Activated CD4-positive, alpha-beta T cell treated with anti-CD3 and anti-CD28 coated beads for 24 hours (primary cell): ENCODE results near the gene SIGLEC1.
A peak's percentile ranks its signal among the peaks of the same experiment; 100 is the strongest.

ENCODE experiments used
- DNase-seq, 2 donors: peaks; one replicate each; pipeline ENCODE4 v3.0.0-alpha.2; 2020; ENCODE audit warnings: low read depth in 2 of 2

The SIGLEC1 gene

DNA sequence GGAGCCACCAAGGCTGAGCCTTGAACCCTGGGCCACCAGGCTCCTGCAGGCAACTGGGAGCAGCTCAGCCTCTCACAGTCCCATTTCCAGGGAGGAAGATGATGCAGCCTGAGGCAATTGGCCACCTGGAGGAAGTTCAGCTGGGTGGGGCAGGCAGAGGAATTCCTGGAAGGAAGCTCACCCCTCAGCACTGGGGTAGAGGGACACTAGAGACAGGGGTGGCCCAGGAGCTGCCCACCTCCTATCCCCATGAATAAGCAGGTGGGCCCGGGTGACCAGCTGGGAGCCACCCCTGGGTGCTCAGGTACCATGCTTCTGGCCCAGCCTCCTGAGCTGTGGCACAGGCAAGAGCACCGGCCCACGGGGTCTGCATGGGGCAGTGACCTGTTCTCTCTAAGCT, 16.5 kb upstream of the SIGLEC1 start:
- DNase-seq = no peak

DNA sequence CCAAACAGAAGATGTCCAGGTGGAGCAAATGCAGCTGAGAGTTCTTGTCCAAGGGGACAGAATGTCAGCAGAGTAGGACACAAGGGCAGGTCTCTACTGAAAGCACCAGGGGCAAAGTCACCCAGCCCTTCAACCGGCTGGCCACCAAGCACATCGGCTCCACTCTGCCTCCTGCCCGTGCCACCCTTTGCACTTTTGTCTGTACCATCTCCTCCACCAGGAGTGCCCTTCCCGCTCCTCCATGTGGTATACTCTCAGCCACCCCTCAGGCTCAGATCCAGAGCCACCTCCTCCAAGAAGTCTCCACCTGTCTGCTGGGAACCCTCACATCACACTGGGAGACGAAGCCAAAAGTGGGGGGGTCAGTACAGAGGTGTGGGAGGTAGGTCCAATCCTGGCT, 16.0 kb upstream of the SIGLEC1 start:
- DNase-seq = no peak

DNA sequence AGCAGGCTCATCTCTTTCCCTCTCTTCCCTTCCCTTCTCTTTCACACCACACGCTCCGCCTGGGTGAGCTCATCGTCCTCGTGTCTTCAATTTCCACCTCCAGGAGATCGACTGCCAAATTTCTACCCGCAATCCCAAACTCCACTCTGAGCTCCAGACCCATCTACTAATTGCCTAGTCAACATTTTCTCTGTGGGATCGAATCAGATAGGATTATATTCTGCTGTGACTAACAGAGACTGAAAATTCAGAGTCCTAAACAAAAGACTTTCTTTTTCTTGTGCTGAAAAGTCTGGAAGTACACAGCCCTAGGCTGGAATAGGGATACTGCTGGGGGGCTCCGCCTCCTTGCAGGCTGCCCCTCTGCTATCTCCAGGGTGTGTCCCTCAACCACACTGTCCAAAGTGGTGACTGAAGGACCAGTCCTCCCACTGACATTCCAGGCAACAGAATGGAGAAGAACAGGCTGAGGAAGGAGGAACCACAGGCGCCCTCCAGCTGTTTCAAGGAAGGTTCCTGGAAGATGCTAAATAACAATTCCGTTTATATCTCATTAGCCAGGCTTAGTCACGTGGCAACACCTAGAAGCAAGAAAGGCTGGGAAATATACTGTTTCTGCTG, 15.1 kb upstream of the SIGLEC1 start:
- DNase-seq = no peak

DNA sequence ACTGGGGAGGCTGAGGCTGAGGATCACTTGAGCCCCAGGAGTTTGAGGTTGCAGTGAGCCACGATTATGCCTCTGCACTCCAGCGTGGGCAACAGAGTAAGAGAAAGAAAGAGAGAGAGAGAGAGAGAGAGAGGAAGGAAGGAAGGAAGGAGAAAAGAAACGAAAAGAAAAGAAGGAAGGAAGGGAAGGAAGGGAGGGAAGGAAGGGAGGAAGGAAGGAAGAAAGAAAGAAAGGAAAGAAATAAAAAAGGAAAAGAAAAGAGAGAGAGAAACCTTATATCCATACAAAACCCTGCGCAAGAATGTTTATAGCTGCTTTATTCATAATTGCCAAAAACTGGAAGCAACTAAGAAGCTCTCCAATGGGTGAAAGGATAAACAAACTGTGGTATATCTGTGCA, 12.0 kb upstream of the SIGLEC1 start:
- DNase-seq = no peak

DNA sequence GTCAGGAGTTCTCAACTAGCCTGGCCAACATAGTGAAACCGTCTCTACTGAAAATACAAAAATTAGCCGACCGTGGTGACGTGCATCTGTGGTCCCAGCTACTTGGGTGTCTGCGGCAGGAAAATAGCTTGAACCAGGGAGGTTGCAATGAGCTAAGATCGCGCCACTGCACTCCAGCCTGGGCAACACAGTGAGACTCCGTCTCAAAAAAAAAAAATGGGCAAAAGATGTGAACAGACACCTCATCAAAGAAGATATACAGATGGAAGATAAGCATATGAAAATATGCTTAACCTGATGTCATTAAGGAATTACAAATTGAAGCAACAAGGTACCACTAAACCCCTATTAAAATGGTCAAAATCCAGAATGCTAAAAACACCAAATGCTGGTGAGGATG, 10.9 kb upstream of the SIGLEC1 start:
- no peak for DNase-seq

DNA sequence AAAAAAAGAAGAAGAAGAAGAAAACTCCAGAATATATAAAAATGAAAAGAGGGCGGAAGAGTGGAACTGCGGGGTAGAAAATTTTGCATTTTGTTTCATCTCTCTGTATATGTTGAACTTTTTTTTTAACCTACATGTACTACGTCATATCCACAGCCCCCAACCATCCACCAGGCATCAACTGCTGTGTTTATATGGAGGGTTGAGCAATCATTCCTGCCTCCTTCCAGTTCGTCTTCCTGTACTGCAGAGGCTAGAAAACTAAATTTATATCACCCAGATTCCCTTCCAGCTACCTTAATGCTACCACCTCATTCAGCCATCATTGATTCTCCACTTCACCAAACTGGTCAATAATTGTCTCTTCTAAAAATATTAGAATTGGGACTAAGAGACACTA, 9.5 kb upstream of the SIGLEC1 start:
- no peak for DNase-seq

DNA sequence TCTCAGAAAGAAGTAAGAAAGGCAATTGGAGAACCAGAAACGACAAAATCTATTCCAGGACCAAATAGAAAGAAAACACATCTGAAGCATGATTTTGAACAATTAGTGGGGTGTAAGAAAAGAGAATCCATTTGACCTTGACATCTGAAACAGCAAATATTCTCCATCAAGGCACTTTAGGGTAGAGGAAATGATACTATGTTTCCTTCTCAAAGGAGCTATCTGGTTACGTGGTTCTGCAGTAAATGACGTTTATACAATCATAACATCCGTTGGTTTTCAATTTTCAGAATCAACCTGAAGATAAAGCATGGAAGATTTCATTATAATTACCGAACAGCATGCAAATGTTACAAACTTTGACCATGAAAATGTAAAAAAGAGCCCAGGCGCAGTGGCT, 8.2 kb upstream of the SIGLEC1 start:
- DNase-seq = no peak

DNA sequence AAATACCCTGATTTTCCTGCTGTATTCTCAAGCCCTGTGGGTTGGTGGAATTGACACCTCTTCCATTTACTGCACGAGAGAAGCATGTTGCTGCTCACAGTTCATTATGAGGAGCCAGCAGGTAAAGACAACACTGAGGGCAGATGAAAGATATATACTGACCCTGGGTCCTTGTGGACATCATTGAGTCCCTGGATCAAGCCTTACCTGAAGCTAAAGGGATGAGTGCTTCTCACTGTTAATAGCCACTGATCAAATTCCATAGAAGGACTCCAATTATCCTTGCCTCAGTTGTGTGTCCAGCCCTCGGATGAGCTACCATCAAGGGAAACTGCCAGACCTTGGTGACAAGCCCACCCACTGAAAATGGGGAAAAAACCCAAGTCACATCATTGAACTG, 7.7 kb upstream of the SIGLEC1 start:
- no peak for DNase-seq

DNA sequence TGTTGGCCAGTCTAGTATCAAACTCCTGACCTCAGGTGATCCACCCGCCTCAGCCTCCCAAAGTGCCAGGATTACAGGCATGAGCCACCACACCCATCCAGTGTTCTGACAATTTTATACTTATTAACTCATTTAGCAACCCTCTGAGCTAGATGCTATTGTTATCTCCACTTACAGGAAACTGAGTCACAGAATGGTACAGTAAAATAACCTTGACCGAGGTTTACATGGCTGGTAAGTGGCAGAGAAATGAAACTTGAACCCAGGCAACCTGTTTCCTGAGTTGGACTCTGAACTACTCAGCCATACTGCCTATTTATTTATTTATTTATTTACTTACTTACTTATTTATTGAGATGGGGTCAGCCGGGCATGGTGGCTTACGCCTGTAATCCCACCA, 6.6 kb upstream of the SIGLEC1 start:
- DNase-seq = no peak

DNA sequence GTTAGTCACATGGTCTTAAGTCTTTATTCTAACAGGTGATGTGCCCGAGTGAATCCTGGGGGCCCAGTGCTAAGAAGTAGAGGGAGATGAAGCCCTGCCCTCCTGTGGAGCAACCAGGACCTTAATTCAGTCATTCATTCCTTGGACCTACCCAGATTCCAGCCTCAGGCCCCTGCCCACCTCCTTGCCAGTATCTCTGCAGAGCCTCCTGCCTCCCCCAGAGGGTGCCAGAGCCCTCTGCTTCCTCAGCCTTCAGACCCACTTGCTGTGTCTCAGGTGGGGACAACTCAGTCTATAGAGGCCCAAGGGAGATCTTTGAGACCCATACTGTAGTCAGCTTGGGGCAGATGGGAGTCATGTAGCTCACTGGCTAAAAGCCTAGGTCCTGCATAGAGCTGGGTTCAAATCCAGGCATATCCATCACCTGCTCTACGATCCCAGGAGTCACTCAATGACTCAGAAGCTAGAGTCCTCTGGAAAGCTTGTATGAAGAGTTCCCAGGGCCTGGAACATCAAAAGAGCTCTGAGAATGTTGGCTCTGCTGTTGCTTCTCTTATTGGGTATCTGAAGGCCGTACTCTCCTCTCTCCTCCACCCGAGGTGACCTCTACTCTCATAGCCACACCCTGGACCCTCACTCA, 3.9 kb upstream of the SIGLEC1 start:
- DNase-seq = peak in 1 of 2 donors; percentile 6

DNA sequence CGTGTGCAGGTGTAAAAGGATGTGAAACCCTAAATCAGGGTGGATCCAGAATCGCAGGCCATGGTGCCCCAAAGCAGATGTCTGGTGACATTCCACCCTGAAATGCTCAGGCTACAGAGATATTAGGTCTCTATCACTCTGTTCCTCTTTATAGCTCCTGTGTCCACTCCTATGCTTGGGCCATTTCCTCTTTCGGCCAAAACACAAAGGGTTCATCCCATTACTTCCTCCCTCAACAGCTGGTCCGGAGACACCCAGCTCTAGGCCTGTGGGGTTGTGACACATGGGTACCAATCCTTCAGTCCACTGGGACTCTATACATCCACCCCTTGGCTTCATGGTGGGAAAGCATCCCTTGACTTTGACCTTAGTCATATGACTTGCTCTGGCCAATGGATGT, 1.7 kb upstream of the SIGLEC1 start:
- DNase-seq = no peak

DNA sequence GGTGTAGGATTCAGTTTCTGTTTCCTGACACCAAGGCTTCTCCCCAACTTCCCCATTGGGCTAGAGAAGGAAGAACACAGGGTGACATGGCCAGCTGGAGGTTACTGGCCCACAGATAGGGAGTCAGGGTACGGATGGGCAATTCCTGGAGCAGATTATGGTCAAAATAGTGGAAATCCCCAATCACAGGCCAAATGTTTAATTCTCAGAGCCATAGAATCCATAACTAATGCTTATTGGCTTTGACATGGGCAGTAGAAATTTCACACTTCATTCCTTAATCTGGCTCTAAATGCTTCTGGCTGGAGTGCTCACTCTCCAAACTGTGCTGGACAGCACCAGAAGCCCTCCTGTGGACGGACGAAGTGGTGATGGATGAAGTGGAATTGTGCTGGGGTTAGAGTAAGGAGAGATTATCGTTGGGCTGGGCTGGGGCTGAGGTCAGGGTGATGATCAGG, 887 bp downstream of the SIGLEC1 start:
- DNase-seq = no peak

DNA sequence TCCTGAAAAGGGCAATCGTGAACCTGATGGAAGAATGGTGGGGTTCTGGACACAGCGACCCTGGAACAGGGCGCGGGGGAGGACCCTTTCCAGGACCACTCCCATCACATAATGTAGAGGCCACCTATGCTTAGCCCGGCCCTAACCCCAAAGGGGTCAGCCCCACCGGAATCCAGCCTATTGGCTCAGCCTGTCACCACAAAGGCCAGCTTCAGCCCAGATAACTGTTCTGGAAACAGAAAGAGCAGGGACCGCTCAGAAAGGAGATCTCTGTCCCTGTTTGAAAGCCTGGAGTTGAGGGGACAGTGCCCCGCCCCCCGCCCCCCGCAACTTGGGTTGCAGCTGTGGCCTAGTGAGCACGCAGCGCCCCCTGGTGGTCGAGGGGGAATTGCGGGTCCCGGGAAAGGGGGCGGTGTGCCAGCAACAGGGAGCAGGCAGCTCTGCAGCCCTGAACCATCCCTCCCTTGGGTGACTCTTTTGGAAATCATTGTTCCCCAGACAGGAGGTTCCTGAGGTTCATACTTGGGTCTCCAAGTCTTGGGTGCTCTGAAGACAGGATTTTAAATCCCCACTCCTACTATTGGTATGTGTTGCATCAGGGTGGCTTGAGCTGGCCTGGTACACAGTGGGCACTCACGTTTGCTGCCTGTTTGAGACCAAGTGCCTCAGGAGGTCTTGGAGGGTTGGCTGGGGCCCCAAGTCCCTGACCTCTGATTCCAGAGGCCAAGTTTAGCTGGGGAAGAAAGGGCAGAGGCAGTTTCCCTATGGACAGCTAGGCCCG, 1.5 kb downstream of the SIGLEC1 start:
- peak; percentile 64 to 73 for DNase-seq

DNA sequence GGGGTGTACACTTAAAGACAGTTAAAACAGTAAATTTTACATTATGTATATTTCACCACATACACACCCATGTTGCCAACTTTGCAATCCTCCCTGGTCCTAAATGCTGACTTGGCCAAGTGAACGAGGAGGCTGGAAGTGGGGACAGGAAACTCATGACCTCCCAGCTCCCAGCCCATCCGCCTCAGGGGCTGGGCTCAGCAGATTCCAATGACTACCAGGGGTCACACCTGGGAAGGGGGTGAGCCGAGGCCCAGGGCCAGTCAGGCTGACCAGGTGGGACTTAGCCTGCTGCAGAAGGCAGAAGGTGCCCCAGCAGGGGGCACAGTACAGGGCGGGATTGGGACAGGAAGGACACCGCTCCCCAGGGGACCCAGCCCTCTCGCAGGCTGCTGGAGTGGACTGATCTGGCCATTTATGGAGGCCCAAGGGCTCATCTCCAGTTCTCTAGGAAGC, 2.4 kb downstream of the SIGLEC1 start:
- no peak for DNase-seq

DNA sequence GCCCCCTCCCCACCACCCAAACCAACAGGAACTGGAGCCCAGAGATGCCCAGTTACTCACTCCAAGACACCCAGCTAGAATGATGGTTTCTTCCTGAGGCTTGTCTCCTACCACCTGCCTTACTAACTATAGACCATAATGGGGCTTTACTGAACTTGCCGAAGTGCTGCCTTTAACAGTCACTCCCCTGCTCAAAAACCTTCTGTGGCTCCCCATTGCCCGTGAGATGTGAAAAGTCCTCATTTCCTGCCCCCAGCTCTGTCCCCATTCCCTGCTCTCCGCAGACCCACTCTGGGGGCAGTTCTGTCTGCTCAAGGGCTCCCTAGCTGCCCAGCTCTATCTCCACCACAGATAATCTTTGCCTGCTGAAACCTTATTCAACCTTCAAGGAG, 4.9 kb downstream of the SIGLEC1 start:
- no peak for DNase-seq

DNA sequence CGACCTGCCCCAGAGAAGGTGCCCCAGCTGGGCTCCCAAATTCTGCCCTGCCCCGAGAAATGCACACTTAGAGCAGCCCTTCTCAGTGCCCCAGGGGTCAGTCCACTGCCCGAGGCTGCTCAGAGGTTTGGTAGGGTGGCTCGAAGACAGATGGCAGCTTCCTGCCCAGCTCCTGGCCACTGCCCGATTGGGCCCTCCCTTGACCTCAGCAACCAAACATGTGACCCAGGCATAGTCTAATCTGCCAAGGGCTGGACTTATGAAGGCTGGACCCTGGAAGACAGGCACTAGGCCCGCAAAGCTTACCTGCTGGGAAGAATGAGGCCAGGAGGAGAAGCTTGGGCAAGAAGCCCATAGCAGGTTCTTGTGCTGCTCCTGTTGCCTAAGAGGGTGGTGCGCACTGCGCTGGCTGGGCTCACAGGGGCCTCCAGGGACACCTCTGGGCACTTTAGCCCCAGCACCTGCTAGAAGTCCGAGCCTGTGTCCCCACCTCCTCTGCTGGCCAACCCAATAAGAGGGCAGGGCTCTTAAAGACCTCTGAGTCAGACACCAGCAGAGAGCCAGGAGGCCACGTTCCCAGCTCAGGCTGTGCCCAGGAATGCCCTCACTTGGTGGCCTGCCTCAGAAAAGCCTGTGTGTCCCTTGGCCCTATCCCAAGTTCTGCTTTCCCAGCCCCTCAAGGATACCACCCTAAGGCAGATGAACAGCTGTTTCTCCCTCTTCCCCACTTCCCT, 5.5 kb downstream of the SIGLEC1 start:
- DNase-seq = no peak

DNA sequence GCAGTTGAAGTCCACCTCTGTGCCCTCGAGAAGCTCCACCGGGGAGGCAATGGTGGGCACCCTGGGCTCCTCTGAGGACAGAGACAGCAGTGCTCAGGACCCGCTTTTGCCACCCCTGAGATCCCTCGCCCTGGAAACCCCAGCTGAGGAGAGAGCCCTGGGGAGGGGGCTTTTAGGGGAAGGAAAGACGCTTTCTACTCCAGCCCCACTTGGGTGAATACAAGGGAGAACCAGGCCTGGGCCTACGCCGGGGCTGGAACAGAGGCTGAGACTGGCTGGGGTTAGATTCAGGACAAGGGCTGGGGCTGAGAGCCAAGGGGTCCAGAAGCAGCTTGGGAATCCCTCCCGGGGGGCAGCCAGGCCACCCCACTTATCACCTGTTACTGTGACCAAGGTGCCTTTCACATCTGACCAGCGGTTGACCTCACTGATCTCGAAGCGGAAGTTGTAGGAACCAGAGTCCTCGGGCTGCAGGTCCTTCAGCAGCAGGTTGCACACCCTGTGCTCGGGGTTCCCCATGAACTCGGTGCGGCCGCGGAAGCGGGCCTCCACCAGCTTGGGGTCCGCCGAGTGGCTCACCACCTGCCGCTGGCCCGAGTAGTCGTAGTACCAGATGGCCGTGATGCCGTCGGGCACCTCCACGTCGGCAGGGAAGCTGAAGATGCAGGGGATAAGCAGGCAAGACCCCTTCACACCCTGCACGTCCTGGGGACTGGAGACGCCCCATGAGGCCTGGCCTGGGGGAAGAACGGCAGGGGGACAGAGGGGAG, 6.2 kb downstream of the SIGLEC1 start:
- no peak for DNase-seq

DNA sequence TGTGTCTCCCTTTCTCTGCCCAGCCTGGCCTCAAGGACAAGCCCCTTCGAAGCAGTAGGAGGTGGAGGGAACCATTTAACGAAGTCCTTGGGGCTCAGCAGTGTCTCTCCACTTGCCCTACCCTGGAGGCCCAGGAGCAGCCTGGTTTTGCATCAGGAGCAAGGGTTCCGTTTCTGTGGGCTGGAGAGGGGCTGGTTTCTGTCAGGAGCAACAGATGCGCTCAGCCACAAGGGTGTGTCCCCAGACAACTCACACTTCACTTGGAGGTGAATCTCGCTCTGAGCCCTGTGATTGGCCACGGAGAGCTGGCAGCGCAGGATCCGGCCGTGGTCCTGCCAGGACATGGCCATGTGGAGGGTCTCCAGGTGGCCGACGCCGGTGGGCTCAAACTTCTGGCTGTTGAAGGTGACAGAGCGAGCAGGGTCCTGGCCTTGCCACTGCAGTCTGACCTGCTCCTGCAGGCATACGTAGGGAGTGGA, 6.9 kb downstream of the SIGLEC1 start:
- DNase-seq = no peak

DNA sequence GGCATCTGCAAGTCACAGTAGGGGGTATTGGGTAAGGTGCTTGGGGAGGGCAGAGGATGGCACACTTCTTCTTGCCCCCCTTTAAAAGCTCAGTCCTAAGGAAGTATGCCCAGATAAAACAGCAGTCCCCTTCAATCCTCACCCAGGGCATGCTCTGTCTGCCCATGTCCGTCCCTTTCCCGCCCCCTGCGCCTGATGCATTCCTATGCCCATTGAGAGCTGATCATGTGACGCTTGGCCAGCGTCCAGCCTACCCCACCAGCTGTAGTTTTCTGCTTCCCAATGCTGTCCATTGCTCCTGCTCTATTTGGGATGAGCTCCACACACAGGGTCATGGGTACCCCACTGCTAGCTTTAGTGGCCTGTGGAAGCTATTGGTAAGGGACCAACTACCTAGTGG, 8.3 kb downstream of the SIGLEC1 start:
- DNase-seq = no peak

DNA sequence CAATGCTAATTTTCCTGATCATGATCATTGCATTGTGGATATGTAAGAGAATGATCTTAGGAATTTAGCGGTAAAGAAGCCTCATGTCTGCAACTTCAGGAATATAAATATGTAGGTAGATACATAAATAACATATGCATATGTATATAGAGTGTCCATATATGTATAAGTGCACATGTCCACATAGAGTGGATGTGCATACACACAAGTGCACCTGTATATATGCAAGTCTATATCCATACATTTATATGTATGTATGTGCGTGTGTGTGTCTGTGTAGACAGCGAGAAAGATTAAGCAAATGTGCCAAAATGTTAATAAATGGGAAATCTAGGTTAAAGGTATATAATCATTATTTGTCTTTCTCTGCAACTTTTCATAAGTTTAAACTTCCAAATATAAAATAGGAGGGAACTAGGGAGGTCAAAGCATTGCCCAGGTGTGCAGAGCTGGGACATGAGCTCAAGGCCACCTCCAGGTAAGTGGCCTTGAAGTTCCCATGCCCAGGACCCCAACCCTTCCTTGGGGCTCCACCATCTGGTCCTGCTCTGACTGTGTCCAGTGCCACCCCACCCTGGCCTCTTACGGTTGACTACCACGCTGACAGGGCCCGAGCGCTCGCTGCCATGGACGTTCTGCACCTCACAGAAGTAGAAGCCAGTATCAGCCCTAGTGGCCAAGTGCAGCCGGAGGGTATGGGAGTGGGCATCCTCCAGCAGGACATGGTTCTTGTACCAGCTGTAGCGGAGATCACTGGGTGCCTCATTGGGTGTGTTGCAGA, 9.6 kb downstream of the SIGLEC1 start:
- no peak for DNase-seq
